Natural killer cell (primary cell): ENCODE measurements around the gene FOXN3. TPM values are rescaled to one million over a fixed set of nuclear protein-coding genes. Genes with fewer than 3 reads are reported as not detected.

Experiments
- ATAC-seq, 3 donors: fragments of 150-1000 bp in 2 of 3; fragments of 200-7000 bp in 1 of 3; cut with Tn5 transposase; 1 replicate in 1 of 3; 2 replicates in 2 of 3; pipeline ENCODE4 v1.10.0; 2021; ENCODE audit warnings: mild to moderate bottlenecking in 2 of 3, moderate library complexity in 2 of 3
- DNase-seq, 2 donors: peaks; one replicate each; pipeline versions ENCODE4 v3.0.0 to v3.0.0-alpha.2; 2013 to 2021; ENCODE audit warnings: mixed read lengths in 1 of 2
- H3K27ac ChIP-seq: one replicate; pipeline ENCODE4 v1.5.1; 2013; ENCODE audit warnings: mild to moderate bottlenecking, low read length
- H3K27me3 ChIP-seq: one replicate; pipeline ENCODE4 v1.6.1; 2013; ENCODE audit warnings: low read length; ENCODE audit not compliant: control insufficient read depth, insufficient read depth
- H3K36me3 ChIP-seq: one replicate; pipeline ENCODE4 v1.6.1; 2013; ENCODE audit warnings: low read length; ENCODE audit not compliant: control insufficient read depth, insufficient read depth
- H3K4me1 ChIP-seq: one replicate; pipeline ENCODE4 v1.6.1; 2013; ENCODE audit warnings: low read length; ENCODE audit not compliant: control insufficient read depth, insufficient read depth
- H3K4me3 ChIP-seq: one replicate; pipeline ENCODE4 v1.5.1; 2013; ENCODE audit warnings: low read length
- H3K9me3 ChIP-seq: one replicate; pipeline ENCODE4 v1.6.1; 2013; ENCODE audit warnings: low read length; ENCODE audit not compliant: control insufficient read depth, insufficient read depth
- H3K27ac Mint-ChIP-seq, 2 donors: one replicate each; pipeline ENCODE4 v1.8.0; 2022; ENCODE audit warnings: mild to moderate bottlenecking in 2 of 2, mixed read lengths in 2 of 2, moderate library complexity in 1 of 2
- H3K27me3 Mint-ChIP-seq, 2 donors: one replicate each; pipeline ENCODE4 v1.8.0; 2022; ENCODE audit warnings: low read depth in 2 of 2, mixed read lengths in 2 of 2
- H3K36me3 Mint-ChIP-seq: one replicate; pipeline ENCODE4 v1.8.0; 2022; ENCODE audit warnings: mixed read lengths
- H3K4me1 Mint-ChIP-seq, 2 donors: one replicate each; pipeline ENCODE4 v1.8.0; 2022; ENCODE audit warnings: mixed read lengths in 2 of 2
- H3K4me3 Mint-ChIP-seq: one replicate; pipeline ENCODE4 v1.8.0; 2022; ENCODE audit warnings: mild to moderate bottlenecking, moderate library complexity, mixed read lengths
- H3K9me3 Mint-ChIP-seq, 2 donors: one replicate each; pipeline ENCODE4 v1.8.0; 2022; ENCODE audit warnings: mixed read lengths in 2 of 2
- WGBS: methylation state at CpG from one replicate; pipeline ENCODE4 v1.1.7; 2013; ENCODE audit warnings: missing lambda C conversion rate; ENCODE audit not compliant: insufficient coverage; 5-methylcytosine and 5-hydroxymethylcytosine counted together
- intact Hi-C: fragments of 100-400 bp; cut with micrococcal nuclease; formaldehyde crosslinking; loops from one replicate; pipeline ENCODE4 v1.14.2; 2022
- total RNA-seq, 4 donors: library from RNA; stranded (reverse); fragments of 120-200 nt in 1 of 4; gene quantifications; one replicate each; pipeline versions ENCODE4 v1.2.3 to v1.2.4, GENCODE V29; 2013 to 2022
- TF ChIP-seq, protein P1 (sequence below): fragments of 200-600 bp; IDR thresholded peaks from one replicate; pipeline ENCODE4 v1.8.0; 2022; ENCODE audit warnings: antibody characterized with exemption

FOXN3 gene
- total RNA-seq, 3 donors from 2014 or later (not counting 1 experiment from before 2014, with no cell fraction given) = 209 to 216 (median 209) TPM

DNA sequence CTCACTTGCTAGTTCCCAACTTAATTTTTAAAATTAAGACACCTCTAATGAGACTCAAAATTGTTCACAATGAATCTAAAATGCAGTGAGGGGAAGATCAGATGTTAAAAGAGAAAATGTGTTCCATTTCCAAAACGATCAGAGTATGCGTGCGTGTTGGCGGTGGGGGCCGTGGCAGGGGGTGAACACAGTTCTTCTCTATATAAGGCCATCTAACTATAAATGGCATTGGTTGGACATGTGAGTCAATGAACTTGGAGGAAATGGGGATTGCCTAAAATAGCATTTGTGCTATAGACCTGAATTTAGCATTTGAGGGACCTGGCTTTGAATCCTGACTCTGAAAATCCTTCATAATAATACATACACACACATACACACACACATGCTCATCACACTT, 149.4 kb downstream of the FOXN3 start:
- Histone ChIP-seq H3K27ac (no peak overlapping the region), H3K4me3 (no peak overlapping the region), H3K36me3 (peaks cover 6% of the 10 kb centered on the region), H3K9me3 (no peaks in the 10 kb centered on the region), H3K4me1 (peaks cover 11% of the 10 kb centered on the region), H3K27me3 (no peaks in the 10 kb centered on the region)
- DNase-seq (no peak), ATAC-seq (no peak)
- no CpG with 5 or more reads among the region's 5 CpGs for WGBS
- Mint-ChIP-seq H3K4me1 (peaks cover 56 to 70% of the 10 kb centered on the region in 2 donors), H3K9me3 (no peaks in the 10 kb centered on the region), H3K27me3 (no peaks in the 10 kb centered on the region), H3K27ac (peak overlapping the region in 1 of 2 donors; percentile 67), H3K4me3 (no peak overlapping the region), H3K36me3 (no peaks in the 10 kb centered on the region)
- TF ChIP-seq, protein P1, sequence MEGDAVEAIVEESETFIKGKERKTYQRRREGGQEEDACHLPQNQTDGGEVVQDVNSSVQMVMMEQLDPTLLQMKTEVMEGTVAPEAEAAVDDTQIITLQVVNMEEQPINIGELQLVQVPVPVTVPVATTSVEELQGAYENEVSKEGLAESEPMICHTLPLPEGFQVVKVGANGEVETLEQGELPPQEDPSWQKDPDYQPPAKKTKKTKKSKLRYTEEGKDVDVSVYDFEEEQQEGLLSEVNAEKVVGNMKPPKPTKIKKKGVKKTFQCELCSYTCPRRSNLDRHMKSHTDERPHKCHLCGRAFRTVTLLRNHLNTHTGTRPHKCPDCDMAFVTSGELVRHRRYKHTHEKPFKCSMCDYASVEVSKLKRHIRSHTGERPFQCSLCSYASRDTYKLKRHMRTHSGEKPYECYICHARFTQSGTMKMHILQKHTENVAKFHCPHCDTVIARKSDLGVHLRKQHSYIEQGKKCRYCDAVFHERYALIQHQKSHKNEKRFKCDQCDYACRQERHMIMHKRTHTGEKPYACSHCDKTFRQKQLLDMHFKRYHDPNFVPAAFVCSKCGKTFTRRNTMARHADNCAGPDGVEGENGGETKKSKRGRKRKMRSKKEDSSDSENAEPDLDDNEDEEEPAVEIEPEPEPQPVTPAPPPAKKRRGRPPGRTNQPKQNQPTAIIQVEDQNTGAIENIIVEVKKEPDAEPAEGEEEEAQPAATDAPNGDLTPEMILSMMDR = no peak
- intact Hi-C loops = no loop called here

DNA sequence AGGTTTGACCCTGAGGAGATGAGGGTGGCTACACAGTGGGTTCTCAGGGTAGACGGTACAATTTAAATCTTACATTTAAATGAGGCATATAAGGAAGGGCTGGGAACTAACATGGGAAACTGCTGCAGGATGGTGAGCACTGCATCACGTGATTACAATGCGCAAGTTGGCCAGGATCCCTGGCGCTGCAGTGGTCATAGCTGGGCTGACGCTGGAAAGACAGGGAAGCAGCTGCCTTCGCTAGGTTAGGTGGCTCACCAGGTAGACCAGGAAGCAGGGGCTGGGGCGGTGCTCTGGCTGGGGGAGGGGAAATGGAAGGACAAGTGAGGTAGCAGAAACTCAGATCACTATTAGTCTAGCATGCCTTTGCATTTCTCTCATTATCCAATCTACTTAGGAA, 149.9 kb downstream of the FOXN3 start:
- no peak overlapping the region for H3K4me3 Mint-ChIP-seq
- H3K27ac Mint-ChIP-seq = peak overlapping the region in 1 of 2 donors; percentile 67
- no peak for DNase-seq
- no peak for ATAC-seq
- peaks cover 59 to 72% of the 10 kb centered on the region in 2 donors for H3K4me1 Mint-ChIP-seq
- Histone ChIP-seq H3K36me3 (peaks cover 6% of the 10 kb centered on the region), H3K27me3 (no peaks in the 10 kb centered on the region), H3K4me1 (peaks cover 11% of the 10 kb centered on the region), H3K27ac (no peak overlapping the region), H3K9me3 (no peaks in the 10 kb centered on the region), H3K4me3 (no peak overlapping the region)
- intact Hi-C loops = no loop called here
- H3K9me3 Mint-ChIP-seq = no peaks in the 10 kb centered on the region
- H3K27me3 Mint-ChIP-seq = no peaks in the 10 kb centered on the region
- TF ChIP-seq, protein P1 = no peak
- no peaks in the 10 kb centered on the region for H3K36me3 Mint-ChIP-seq
- 97% methylated on average over 6 of the region's 7 CpGs for WGBS

DNA sequence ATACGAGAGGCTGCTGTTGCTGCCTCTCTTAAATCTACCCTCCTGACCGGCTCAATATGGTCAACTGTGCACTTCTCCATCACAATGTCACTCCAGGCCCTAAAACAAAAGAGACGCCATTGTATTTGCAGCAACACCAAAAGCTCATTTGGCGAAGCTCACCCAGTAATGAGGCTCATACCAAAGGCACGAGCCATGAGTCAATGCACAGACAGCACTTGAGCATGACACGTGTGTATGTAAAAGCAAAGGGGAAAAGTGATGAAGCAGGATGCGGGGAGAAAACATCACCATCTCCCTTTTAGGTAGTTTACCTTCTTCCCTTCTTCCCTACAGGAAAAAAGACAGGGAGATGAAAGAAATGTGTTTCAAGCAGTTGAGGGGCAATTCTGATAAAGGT, 150.3 kb downstream of the FOXN3 start:
- DNase-seq = no peak

More for the DNA sequence above, 150.3 kb downstream of the FOXN3 start:
- Mint-ChIP-seq H3K36me3 (no peaks in the 10 kb centered on the region), H3K27ac (peak overlapping the region in 1 of 2 donors; percentile 4), H3K9me3 (no peaks in the 10 kb centered on the region), H3K27me3 (no peaks in the 10 kb centered on the region), H3K4me3 (no peak overlapping the region), H3K4me1 (peaks cover 63 to 76% of the 10 kb centered on the region in 2 donors)
- Histone ChIP-seq H3K36me3 (peaks cover 6% of the 10 kb centered on the region), H3K9me3 (no peaks in the 10 kb centered on the region), H3K27me3 (no peaks in the 10 kb centered on the region), H3K27ac (no peak overlapping the region), H3K4me1 (peaks cover 11% of the 10 kb centered on the region), H3K4me3 (no peak overlapping the region)
- no peak for ATAC-seq
- intact Hi-C loops = no loop called here
- WGBS = 94% methylated on average over 6 of the region's 7 CpGs
- TF ChIP-seq, protein P1 = no peak
